Activated T-cell treated with anti-CD3 and anti-CD28 coated beads, Interleukin-2, amount 50 U/mL, for 48 hours (primary cell): ENCODE data around the gene POT1.
"Not testable (repeated sequence)": the region's sequence is repeated elsewhere in the genome, so short reads cannot be mapped to it uniquely, and the experiment has no call there.

ENCODE experiments used
- DNase-seq, 2 experiments: peaks; one replicate each; pipeline ENCODE4 v3.0.0-alpha.2; 2020

POT1 gene

GRCh38 chr7:124929467-124930172 is at the start of gene POT1:
TSS of gene POT1 (minus strand) at chr7:124929825. CDS start at chr7:124897173, 32,652 bp downstream.
- DNase-seq: peak; percentile 97 to 98

DNA sequence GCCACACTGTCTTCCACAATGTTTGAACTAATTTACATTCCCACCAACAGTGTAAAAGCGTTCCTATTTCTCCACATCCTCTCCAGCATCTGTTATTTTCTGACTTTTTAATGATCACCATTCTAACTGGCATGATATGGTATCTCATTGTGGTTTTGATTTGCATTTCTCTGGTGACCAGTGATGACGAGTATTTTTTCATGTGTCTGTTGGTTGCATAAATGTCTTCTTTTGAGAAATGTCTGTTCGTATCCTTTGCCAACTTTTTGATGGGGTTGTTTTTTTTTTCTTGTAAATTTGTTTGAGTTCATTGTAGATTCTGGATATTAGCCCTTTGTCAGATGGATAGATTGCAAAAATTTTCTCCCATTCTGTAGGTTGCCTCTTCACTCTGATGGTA is 45.5 kb upstream of the POT1 start:
- DNase-seq: not testable (repeated sequence)

GRCh38 chr7:124965553-124965952 is 35.9 kb upstream of the POT1 start:
- no peak for DNase-seq

DNA sequence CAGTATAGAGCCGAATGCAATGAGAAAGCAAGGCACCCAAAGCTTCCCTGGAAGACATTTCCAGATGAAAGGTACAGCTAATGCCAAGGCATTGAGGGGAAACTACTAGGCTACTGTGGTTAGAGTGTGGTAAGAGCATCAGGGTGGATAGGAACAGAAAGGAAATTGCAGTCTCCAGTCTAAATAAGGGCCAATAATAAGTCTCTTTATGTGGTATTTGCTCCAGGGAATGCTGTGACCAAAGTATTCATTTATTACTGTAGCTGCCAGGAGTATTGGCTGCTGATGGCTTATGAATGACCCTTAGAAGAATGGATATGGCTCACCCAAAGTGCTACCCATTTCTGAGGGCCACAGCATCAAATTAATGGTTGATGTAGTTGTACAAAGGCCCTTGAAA is 30.1 kb upstream of the POT1 start:
- DNase-seq: no peak

DNA sequence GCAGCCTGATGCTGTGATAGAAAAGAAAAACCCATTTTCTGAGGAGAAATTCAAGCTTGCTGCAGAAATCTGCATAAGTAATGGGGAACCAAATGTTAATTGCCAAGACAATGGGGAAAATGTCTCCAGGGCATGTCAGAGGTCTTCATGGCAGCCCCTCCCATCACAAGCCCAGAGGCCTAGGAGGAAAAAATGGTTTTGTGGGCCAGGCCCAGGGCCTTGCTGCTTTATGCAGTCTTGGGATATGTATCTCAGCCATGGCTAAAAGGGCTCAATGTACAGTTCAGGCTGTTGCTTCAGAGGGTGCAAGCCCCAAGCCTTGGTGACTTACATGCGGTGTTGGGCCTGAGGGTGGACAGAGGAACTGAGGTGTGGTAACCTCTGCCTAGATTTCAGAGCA is 28.3 kb upstream of the POT1 start:
- not testable (repeated sequence) for DNase-seq

DNA sequence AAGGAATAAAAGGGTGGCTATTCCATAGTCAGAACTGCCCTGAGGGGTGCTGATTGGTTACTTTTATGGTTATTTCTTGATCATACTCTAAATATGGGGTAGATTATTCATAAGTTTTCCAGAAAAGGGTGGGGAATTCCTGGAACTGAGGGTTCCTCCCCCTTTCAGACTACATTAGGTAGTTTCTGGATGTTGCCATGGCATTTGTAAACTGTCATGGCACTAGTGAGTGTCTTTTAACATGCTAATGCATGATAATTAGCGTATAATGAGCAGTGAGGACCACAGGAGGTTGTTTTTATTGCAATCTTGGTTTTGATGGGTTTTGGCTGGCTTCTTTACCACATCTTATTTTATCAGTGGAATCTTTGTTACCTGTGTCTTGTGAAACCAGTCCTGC is 26.5 kb upstream of the POT1 start:
- DNase-seq: no peak

GRCh38 chr7:124954790-124955189 is 25.2 kb upstream of the POT1 start:
- no peak for DNase-seq

- DNase-seq: no peak
These were observed 16.1 kb upstream of the POT1 start for GRCh38 chr7:124945680-124946079.

DNA sequence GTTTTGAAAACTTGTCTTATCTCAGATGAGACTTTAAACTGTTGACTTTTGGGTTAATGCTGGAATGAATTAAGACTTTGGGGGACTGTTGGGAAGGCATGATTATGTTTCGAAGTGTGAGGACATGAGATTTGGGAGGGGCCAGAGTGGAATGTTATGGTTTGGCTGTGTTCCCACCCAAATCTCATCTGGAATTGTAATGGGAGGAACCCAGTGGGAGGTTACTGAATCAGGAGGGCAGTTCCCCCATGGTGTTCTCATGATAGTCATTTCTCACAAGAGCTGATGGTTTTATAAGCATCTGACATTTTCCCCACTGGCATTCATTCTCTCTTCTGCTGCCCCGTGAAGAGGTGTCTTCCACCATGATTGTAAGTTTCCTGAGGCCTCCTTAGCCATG is 13.8 kb upstream of the POT1 start:
- DNase-seq: no peak

DNA sequence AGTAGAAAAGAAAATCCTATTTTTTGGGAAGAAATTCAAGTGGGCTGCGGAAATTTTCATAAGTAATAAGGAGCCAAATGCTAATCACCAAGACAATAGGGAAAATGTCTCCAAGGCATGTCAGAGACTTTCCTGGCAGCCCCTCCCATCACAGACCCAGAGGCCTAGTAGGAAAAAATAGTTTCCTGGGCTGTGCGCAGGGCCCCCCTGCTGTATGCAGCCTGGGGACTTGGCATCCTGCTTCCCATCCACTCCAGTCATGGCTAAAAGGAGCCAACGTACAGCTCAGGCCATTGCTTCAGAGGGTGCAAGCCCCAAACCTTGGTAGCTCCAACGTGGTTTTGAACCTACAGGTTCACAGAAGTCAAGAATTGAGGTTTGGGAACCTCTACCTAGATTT is 12.8 kb upstream of the POT1 start:
- no peak for DNase-seq

GRCh38 chr7:124940306-124940705 is 10.7 kb upstream of the POT1 start:
- no peak for DNase-seq

DNA sequence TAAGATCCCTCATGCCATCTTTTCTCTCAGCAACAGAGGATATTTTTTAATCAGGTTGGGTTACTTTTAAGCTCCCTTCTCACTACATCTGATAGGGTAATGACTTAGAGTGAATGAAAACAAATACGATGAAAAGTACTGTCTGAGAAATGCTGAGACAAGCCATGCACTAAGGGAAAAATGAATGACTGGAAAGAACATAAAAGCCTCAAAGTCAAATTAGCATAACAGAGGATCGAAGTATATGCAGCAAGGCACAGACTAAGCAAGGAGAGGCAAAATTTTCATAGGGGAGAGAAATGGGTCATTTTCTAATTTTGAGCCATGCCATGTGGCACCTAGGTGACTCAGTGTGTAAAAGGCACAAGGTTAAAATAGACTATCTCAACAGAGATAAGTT is 8.5 kb upstream of the POT1 start:
- no peak for DNase-seq

- DNase-seq: no peak
These were observed 7.5 kb upstream of the POT1 start for GRCh38 chr7:124937076-124937475.

DNA sequence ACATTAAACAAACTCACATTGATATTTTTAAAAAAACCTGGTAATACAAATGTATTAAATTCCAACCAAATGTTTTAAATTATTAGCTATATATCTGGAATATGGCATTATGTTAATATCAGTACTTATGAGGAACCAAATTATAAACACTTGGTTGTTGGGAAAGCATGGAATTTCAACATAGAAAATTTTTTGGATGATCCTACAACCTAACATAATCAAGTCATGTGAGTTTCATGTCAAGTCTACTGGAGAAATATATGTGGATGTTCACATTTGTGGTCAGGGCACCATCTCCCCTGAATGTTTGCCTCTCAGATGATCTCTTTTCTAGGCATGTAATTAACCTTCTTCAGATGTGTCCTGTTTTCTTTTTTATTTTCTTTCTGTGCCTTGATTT is 5.2 kb upstream of the POT1 start:
- no peak for DNase-seq

DNA sequence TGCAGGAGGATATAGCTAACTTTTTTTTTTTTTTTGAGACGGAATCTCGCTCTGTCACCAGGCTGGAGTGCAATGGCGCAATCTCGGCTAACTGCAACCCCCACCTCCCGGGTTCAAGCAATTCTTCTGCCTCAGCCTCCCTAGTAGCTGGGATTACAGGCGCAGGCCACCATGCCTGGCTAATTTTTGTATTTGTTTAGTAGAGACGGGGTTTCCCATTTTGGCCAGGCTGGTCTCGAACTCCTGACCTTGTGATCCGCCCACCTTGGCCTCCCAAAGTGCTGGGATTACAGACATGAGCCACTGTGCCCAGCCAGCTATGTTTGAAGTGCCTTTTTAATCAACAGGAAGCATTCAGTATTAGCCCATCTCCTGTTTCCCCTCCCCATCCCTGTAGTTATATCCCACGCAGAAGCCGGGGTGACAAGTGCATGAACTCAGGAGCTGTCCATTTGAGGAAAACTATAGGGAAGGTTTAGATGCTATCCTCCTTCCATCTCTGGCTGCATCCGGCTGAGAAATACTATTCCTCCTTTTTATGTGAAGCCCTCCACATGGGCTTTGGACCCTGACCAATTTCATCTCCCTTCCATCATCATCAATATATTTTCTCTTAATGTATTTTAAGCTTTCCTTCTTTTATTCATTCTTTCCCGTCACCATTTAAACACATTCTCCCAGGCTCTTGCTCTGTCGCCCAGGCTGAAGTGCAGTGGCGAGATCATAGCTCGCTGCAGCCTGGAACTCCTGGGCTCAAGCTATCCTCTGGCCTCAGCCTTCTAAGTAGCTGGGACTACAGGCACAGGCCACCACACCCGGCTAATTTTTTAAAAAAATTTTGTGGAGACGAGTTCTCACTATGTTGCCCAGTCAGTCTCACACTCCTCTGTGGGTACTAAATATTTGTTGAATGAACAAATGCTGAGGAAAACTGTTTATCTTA is 1.3 kb upstream of the POT1 start:
- DNase-seq: no peak

GRCh38 chr7:124930173-124930623 is 573 bp upstream of the POT1 start:
- no peak for DNase-seq

- DNase-seq: no peak
These were observed 4.7 kb downstream of the POT1 start for GRCh38 chr7:124924906-124925305.

GRCh38 chr7:124922200-124922599 is 7.4 kb downstream of the POT1 start:
- no peak for DNase-seq

- DNase-seq: no peak
These were observed 9.8 kb downstream of the POT1 start for GRCh38 chr7:124919841-124920240.

- DNase-seq: no peak
These were observed 11.0 kb downstream of the POT1 start for GRCh38 chr7:124918662-124919061.

GRCh38 chr7:124915242-124915641 is 14.4 kb downstream of the POT1 start:
- DNase-seq: no peak

DNA sequence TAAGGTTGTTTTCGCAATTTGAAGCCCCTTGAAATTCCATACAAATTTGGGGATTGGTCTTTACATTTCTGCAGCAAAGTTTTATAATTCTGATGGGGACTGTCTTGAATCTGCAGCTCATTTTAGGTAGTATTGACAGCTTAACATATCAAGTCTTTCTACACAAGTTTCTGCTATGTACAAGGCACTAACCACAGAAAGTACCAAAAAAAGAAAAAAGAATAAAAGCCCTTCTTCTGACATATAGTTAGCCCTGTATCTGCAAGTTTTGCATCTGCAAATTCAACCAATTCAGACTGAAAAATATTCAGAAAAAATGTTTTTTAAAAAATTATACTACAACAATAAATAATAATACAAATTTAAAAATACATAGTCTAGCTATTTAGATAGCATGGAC is 15.3 kb downstream of the POT1 start:
- DNase-seq: no peak

- DNase-seq: no peak
These were observed 16.7 kb downstream of the POT1 start for GRCh38 chr7:124912972-124913371.

DNA sequence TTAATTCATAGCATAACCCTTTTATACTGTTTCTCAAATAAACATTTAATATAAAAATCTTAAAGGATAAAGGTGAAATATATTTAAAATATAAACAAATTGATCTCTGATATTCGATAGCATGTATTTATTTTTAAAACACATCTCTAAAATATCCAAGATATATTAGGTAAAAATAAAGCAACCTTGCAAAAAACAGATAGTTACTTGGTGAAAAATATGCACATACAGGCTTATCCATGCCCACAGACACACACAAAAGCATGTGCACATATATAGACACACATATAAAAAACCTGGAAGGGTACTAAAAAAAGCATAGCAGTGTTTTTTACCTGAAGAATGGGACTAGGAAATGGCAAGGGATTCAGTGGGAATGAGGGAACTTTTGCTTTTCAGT is 19.8 kb downstream of the POT1 start:
- no peak for DNase-seq
